GM21360 (cell line): ENCODE results near the gene ECT2L.
"Not testable (repeated sequence)": the region's sequence is repeated elsewhere in the genome, so short reads cannot be mapped to it uniquely, and the experiment has no call there.

Experiments used
- ATAC-seq: cut with Tn5 transposase; IDR thresholded peaks from one replicate; pipeline ENCODE4 v1.9.1; 2021; ENCODE audit warnings: mild to moderate bottlenecking, moderate library complexity; ENCODE audit not compliant: unreplicated experiment

ECT2L gene

DNA sequence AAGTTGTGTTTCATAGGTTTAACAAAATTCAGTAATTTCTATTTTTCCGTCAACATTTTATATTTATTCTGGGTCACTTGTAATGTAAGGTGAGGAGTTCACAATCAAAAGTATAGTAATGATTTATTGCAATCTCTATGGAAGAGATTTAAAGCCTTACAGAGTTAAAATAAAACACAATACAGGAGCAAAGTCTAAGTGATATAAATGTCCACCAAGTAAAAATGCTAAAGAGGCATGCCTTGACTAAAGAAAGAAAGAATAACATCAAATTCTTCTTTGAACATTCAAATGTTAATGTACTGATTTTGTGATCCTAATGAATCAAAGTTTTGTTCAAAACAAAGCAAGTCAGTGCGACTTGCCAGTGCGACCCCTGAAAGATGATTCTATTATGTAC, 130.7 kb downstream of the ECT2L start:
- ATAC-seq, result no peak

DNA sequence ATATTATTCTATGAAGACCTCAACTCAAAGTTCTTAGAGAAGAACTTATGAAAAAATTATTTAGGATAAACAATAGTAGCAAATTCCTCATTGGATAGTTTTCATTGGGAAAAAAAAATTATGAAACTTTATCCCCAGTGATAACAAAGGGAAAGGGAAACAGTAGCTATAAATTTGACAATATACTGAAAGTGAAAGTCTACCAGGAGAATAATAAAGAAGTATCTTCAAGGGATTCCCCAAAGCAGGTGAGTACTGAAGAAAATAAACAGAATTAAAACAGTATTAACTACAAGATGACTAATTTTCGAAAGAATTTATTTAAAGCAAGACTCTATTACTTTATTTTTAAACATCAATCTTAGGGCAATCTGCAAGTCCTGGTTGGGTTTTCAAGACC, 135.8 kb downstream of the ECT2L start:
- ATAC-seq, result no peak

GRCh38 chr6:138936873-138937272, 141.0 kb downstream of the ECT2L start:
- not testable (repeated sequence) for ATAC-seq

DNA sequence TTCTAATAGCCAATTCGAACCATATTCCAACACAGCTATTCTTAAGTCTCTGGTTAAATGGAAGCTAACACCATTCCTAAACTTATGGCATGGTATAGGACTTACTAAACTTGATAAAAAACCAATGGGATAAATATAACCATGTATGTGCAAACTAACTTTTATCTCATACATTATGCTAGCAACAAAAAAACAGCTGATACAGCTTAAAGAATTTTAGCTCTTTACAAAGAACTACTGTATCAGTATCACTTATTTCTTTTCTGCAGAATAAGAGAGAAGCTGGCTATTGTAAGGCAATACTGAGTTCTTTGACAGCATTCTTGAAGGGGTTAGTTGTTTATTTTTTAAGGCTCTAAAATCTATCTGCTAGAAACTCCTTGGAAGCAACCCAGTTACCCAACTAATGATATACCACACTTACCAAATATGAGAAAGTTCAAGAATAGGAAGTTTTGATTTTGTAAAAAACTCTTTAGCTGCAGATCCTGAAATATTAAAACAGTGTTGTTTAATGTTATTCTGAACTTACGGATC, 147.3 kb downstream of the ECT2L start:
- ATAC-seq, result no peak

GRCh38 chr6:138944412-138944811, 148.5 kb downstream of the ECT2L start:
- no peak for ATAC-seq

- no peak for ATAC-seq
Measured at GRCh38 chr6:138945354-138945753, 149.5 kb downstream of the ECT2L start.

GRCh38 chr6:138948004-138948403, 152.1 kb downstream of the ECT2L start:
- ATAC-seq, result no peak

DNA sequence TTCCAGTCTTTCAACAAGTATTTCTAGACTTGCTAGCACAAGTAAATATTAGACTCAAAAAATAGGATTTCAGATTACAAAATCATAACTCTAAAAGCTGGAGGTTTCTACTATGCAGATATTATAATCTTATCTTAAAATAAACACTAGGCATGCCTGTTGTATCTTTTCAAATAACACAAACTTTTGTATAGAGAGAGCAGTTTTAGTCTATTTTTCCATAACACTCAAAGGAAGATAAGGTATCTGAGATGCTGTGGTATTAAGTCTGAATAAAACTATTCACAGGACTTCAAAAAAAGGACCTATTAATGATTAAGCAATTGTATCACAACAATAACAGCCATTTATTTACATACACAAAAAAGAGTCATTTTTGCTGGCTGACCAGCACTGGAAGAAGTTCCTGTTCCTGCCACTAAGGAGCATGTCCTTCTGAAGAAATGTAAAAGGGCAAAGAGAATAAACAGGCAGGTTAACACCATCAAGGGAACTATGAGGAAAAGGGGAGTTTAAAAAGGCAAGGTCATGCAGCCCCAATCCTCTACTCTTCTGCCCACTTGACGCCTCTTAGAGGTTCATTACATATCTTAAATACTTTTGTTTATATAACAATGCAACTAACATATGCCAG, 152.8 kb downstream of the ECT2L start:
- ATAC-seq, result no peak

DNA sequence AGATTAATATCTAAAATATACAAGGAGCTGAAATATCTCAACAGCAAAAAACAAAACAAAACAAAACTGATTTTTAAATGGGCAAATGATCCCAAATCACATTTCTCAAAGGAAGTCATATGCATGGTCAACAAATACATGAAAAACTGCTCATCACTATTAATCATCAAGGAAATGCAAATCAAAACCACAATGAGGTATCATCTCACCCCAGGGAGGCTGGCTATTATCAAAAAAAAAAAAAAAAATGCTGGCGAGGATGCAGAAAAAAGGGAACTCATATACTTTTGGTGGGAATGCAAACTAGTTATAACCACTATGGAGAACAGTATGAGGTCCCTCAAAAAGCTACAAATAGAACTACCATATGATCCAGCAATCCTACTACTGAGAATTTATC, 157.6 kb downstream of the ECT2L start:
- no peak for ATAC-seq
